Measurements from ENCODE around the gene FOLH1. TPM values are rescaled to one million over a fixed set of nuclear protein-coding genes. Genes with fewer than 3 reads are reported as not detected.

FOLH1 gene
- total RNA-seq, 1 donor from 2014 or later: 1.6 TPM

Other genes starting within 250 kb of the FOLH1 start
- not detected for gene TRIM51G, start 224.7 kb downstream of the FOLH1 start, total RNA-seq
- gene TRIM49B, start 179.8 kb downstream of the FOLH1 start, total RNA-seq: not detected
- gene TRIM64C, start 149.5 kb downstream of the FOLH1 start, total RNA-seq: not detected

Measured in skeletal muscle tissue (tissue), 1 donor.